Inferior parietal cortex (tissue), 1 donor: ENCODE results near the gene PRTG.
"Not testable (repeated sequence)": the region's sequence is repeated elsewhere in the genome, so short reads cannot be mapped to it uniquely, and the experiment has no call there.

ENCODE experiments used
- DNase-seq: peaks from one replicate; pipeline ENCODE4 v3.0.0-alpha.2; 2016; ENCODE audit errors: extremely low spot score

PRTG gene

DNA sequence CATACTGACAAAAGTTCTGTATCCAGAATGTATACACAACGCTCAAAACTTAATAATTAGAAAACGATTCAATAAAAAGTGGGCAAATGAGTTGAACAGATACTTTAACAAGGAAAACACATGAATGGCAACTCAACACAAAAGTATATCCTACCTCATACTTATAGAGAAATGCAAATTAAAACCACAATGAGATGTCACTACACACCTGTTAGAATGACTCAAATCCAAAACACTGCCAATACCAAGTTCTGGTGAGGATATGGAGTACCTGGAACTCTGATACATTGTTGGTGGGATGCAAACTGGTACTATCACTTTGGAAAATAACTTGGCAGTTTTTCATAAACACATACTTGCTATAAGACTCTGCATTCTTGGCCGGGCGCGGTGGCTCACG, 42.1 kb downstream of the PRTG start:
- no peak for DNase-seq

DNA sequence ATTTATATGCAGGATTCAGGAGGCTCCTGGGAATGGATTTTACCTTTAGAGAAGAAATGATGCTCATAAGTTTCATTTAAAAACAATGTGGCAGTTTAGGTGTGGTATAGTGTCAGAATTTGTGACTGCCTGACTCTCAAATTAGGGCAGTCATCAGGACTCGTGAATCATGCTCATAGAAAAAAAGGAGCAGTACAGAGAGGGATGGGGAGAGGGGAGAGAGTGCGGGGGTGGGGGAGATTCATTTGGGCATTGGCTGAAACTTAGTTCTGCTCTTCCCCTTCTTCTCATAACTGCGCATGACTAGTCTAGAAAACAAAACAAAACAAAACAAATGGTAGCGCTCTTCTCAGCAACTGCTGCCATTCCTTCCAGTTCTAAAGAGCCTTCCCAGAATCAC, 44.3 kb downstream of the PRTG start:
- no peak for DNase-seq

DNA sequence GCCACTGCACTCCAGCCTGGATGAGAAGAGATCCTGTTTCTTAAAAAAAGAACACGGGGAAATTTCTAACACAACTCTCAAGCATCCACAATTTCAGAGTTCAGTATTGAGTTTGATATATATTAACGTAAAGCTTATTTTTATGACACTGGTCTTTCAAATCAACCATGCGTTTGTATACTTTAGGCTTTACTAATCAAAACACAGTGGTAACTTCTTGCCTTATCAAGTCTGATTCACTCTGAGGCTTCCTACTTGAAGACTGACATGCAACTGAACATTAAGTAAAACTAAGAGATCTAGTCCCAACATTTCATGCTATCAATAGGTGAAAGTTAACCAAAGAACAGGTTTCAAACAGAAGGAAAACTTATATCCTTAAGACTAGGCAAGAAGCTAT, 46.7 kb downstream of the PRTG start:
- DNase-seq: no peak

DNA sequence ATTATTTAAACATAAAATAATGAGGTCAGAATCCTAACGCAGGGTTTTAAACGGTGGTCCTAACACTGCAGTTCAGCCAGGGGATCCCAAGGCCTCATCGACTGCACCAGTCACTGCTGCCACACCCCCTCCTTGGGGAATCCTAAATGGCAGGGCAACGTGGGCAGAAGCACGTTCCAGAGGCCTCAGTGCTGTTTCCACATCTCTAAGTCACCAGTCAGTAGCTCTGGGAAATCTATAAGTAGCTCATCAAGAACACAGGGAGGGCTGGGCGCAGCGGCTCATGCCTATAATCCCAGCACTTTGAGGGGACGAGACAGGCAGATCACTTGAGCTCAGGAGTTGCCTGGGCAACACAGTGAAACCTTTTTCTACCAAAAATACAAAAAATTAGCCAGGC, 47.5 kb downstream of the PRTG start:
- no peak for DNase-seq

DNA sequence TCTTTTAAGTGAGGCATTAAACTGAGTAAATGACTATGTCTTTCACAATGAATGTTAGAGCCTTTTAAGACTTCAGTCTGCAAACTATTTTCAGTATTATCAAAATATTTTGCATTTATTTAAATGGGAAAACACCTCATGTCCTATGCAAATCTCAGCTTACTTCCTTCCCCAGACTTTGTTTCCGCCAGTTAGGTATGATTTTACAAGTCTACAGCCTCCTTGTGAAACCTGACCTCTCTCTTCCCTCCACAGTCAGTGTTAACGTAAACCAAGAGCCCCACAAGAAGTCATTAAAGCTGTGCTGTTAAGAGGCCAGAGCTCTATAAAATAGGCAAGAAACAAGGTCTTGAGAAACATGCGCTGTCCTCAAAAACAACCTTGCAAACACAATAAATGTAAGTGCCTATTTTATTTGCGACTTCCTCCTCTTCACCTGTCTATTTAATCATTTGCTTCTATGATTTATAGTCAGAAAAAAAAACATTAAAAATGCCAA, 48.3 kb downstream of the PRTG start:
- no peak for DNase-seq

DNA sequence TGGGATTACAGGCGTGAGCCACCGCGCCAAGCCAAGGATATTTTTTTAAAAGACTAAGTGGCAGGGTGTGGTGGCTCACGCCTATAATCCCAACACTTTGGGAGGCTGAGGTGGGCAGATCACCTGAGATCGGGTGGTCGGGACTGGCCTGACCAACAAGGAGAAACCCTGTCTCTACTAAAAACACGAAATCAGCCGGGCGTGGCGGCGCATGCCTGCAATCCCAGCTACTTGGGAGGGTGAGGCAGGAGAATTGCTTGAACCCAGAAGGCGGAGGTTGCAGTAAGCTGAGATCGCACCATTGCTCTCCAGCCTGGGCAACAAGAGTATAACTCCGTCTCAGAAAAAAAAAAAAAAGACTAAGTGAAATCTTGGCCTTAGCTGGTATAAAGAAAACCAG, 49.8 kb downstream of the PRTG start:
- not testable (repeated sequence) for DNase-seq

DNA sequence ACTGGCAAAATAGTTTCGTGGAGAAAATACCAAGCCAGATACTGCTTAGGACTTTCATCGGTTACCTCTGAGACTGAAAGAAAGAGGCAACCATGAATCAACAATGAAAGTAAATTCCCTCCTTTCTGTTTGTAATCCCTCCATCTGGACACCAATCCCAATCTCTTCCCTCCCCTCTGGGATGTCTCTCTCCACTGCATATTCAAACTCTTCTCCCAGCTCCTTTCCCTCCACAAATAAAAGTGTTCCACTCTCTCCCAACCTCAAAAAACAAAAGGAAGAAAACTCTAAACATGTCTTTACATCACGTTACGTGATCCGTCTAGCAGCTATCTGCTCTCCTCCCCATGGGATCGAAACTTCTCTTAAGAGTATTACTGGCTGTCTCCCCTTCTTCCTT, 55.2 kb downstream of the PRTG start:
- no peak for DNase-seq

DNA sequence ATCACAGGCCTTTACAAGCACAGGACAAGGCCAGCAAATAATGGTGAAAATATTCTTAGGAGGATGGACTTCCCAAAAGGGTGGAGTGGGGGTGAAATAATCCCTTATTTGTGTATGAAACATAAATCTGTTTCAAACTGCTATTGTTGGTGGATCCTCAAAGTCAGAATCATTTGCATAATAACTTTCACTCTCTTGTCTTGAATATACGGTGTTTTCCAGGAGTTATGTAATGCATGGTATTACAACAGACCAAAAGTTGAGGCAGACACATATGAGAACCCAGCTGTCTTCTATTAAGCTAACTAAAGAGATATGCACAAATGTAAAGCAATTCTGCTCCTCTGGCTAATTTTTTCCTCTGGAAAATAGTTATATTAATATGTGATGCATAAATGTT, 57.7 kb downstream of the PRTG start:
- DNase-seq: no peak

DNA sequence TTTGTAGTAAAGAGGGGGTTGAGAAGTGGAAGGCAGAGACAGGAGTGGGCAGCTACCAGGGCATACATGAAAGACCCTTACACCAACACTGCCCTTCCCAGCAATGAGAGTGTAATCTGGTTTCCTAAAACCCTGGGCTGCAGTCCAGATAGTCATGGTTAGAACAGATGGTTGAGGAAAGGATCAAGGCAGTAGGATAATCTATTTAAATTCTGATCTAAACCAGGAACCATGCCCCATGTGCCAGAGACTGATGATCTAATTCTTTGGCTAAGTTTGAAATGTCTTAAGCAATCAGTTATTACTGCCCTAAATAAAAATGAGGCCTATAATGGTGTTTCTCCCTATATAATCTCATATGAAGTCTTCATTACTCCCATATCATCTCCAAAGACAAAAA, 59.6 kb downstream of the PRTG start:
- DNase-seq: no peak

DNA sequence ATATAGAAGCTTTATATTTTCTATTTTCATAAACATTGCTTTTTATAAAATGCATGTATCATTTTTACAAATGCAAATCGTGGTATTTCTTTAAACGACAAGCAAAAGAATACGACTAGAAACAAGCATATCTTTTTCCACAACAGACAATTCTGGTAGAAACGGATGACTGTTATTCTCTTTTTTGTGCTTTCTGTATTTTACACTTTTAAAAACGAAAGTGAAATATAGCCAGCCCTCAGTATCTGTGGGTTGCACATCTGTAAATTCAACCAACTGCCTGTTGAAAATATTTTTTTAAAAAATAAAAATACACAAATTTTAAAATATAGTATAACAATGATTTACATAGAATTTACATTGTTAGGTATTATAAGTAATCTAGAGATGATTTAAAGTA, 61.3 kb downstream of the PRTG start:
- no peak for DNase-seq

DNA sequence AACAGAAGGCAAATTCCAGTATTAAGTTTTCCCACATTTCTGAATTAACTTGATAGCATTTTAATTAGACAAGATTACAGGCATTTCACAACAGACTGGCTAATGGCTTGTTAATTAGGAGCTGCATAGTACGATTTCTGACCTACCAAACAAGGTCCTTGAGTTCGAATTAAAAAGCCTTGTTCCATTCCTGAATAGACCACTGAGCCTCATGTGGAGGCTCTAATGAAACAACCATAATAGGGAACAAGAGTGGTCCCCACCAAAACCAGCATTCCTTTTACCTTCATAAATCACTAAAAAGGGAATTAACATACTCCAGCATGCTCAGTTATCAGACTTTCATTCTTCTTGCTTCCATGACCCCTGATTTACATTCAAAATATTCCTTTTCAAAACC, 66.4 kb downstream of the PRTG start:
- DNase-seq: no peak

DNA sequence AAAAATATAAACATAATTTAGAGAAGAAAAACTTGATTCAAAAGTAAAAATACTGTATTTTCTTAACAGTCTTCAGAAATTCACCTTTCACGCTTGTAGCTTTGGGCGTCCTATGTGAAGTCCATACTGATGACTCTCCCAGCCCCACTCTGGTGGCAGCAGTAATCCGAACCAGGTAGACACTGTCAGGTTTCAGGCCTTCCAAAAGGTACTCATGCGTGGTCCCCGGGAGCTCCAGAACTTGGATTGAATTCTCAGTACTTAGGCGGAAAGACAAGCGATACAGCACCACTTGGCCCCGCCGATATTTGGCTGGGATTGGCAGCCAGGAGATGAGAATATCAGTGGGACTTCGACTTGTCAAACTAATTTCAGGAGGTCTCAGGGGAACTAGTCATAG, 69.7 kb downstream of the PRTG start:
- no peak for DNase-seq

DNA sequence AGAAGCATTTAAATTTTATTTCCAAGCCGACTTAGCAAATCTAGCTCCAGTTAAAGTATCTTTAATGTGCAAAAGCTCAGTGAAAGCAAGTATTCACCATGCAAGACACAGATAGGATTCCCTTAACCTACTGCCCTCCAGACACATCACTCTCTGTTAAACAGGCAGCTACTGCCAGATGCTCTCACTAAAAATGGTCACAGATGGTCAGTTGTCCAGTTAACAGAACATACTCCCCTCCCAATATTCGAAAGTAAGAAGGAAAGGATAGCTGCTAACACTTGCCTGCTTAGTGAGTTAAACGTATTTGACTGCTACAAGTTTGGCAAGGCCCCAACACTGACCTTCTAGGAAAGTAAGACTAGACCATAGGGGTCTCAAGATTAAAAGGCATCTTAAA, 73.7 kb downstream of the PRTG start:
- DNase-seq: no peak

DNA sequence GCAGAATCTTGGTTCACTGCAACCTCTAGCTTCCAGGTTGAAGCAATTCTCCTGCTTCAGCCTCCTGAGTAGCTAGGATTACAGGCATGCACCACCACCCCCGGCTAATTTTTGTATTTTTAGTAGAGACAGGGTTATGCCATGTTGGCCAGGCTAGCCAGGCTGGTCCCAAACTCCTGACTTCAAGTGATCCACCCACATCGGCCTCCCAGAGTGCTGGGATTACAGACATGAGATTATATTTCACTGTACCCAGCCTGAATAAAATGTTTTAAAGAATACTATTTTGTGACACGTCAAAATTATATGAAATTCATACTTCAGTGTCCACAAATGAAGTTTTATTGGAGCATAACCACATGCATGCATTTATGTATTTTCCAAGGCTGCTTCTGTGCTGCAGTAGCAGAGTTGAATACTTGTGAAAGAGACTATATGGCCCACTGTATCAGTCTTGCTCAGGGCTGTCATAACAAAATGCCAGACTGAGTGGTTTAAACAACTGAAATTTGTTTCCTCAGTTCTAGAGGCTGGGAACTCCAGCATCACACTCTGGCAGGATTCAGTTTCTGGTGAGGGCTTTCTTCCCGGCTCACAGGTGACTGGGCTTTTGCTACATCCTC, 77.2 kb downstream of the PRTG start:
- no peak for DNase-seq

DNA sequence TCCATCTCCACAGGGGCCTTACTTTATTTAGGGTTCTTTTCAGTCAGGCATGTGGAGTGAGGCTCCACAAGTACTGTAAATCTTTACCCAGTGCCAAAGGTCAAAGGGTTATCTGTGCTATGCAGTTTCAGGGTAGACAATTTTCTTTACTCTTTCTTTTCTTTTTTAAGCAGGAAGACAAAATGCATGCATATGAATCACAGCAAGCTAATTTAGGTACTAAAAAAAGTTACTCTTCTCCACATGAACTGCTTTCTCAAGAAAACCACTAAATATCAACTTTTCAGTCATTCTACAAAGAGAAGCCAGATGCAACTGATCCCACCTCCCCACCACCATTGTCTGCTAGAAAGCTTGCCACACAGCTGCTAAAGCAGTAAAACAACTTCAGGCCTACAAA, 81.5 kb downstream of the PRTG start:
- DNase-seq: no peak

DNA sequence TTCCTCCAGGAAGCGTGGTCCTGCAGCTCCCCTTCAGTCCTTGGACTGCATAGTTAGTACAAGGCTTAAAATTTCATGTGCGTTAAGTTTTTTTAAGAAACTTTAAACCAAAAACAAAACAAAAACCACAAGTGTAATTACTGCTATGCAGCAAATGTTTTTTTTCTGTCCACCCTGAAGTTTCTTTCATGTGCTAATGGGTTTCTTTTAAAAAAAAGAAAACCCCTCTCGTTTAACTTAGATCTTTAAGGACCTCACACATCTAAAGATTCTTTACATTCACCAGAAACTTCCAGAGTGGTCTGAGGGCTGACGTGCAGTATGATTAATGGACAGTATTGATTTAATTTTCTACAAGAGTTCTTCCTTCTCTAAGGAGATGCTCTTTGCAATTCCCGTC, 82.8 kb downstream of the PRTG start:
- no peak for DNase-seq

DNA sequence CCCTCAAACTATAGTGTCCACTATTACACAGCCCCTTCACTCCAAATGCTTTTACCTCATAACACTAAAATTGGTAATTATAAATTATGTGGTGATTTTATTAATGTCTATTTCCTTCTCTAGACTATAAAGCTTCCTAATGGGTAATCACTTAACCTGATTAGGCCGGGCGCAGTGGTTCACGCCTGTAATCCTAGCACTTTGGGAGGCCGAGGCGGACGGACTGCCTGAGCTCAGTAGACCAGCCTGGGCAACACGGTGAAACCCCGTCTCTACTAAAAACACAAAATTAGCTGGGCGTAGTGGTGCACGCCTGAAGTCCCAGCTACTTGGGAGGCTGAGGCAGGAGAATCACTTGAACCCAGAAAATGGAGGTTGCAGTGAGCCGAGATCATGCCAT, 83.5 kb downstream of the PRTG start:
- DNase-seq: no peak

DNA sequence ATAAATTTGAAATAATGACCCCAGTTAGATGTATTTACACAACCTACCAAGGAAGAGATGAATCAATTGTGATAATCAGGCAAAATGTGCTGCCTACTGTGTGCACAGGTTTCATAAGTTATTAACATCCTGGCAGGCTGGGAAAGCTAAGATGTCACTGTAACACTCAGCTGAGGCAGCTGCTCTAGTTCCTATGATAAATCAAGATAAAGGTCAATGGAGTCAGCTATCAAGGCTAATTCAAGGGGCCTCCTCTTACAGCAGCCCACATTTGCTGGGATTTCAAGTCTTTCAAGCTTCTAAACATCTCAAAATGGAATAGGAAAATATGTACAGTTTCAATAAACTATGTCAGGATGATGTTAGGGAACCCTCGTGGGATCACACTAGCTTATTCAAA, 84.1 kb downstream of the PRTG start:
- no peak for DNase-seq

DNA sequence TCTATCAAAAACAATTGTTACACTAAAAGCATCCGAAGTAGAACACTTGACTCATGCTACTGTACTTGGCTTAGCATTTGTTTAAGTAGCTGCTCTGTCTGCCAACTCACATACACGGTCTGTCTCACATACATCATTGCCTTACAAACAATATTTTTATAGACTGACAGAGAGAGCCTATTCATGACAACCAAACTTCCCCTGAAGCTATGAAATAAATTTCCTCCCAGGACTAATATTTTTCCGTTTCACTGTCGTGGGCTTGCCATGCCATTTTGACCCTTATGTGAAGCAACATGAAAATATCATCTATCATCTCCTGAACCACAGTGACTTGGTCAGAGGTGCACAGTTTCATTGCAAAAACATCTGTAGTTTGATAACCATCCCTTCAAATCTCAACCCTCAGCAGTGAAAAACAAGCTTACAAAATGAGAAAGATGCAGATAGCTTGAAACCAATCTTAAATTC, 88.4 kb downstream of the PRTG start:
- no peak for DNase-seq

DNA sequence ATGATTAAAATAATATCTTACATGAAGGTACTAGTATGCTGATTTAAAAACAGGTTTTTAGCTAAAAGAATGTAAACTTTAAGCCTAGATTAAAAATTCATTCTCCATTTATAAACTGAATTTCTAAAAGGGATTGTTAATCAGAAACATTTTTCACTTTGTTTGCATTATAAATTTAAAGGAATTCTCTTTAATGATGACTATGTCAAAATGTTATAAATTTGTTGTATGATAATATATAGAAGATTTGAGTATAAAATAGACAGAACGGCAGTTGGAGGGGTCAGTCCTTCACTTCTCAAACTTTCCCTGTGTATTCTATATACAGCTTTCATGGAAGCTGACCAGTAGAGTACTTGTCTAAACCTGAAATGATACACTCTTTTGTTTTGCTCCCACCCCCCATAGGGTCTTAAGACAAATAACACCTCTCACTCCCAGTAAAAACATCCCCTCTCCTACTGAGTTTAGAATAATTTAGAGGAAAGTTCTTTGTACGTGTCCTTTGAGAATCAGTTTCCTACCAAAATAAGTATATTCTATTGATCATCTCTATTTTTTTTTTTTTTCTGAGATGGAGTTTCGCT, 90.0 kb downstream of the PRTG start:
- DNase-seq: no peak

DNA sequence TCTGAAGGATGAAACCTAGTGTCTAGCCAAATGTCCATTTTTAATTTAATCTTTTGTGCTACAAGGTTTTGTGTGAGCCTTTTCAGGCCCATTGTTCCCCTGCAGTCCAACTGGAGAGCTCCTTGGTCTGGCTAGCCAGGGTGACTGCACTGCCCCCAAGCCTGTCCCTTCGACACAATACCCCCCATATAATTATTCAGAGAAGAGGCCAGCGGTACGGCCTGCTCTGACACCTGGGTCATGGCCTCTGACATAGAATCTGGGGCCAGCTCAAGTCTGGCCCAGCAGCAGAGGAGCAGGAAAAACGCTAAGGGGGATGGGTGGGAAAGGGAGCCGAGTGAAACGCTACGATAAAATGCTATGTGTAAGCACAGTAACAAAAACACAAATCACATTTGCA, 90.6 kb downstream of the PRTG start:
- no peak for DNase-seq

DNA sequence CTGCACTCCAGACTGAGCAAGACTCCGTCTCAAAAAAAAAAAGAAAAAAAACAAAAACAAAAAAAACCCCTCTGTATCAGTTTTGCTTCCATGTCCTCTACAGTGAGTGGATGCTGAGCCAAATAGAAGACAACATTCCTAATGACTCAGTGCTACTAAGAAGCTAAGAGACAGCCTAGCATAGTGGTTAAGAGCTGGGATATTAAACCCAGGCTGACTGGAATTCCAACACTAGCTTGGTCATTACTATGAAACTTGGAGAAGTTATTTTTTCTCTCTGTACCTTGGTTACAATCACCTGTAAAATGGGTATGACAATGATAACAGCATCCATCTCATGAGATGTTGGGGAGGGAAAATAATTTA, 93.9 kb downstream of the PRTG start:
- no peak for DNase-seq

DNA sequence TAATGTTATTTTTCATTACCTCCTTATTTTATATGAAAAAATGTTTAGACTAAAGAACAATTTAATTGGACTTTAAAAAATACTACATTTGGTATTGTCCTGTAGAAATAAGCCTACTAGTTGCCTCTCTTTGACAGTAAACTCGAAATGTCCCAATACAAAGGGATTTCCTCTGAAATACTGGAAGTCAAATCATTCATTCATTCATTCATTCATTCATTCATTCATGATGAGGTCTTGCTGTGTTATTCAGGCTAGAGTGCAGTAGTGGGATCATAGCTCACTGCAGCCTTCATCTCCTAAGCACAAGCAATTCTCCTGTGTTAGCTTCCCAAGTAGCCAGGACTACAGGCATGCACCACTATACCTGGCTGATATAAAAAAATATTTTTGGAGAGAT, 104.2 kb downstream of the PRTG start:
- DNase-seq: no peak

DNA sequence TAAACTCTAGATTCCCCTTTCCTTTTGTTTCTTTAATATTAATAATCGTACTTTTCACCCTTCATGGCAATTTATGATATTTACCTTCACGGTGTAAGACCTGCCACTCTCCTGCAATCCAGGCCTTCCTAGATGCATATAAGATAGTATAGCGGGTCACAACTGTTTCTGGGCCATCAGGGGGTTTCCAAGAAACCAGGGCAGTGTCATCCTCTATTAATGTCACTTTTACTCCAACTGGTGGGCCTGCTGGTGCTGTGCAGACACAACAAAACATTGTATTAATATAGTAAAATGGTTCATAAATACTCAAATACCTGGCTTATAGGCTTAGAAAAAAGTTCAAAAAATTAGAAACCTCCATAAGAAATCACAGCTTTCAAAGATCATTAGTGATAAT, 105.9 kb downstream of the PRTG start:
- DNase-seq: no peak
